HepG2 (cell line): Measurements from ENCODE around the gene PADI6. TPM values are rescaled to one million over a fixed set of nuclear protein-coding genes. Genes with fewer than 3 reads are reported as not detected.

ENCODE experiments used
- ATAC-seq: fragments of 200-7000 bp; cut with Tn5 transposase; 3 replicates; pipeline ENCODE4 v1.9.1; 2020; ENCODE audit warnings: mild to moderate bottlenecking, moderate library complexity
- BruUV-seq: library from RNA; stranded (reverse); fragments of 400-500 nt; replicated peaks from 2 replicates; lab custom pipeline; 2021; lab: Mats Ljungman, UMichigan
- CTCF ChIA-PET: fragments of 300-600 bp; formaldehyde crosslinking; extraction: SDS; loops from one replicate; lab custom pipeline; 2021; ENCODE audit warnings: low total read pairs, inconsistent platforms, low intra/inter-chr PET ratio; lab: Yijun Ruan, JAX
- POLR2A ChIA-PET: fragments of 350-600 bp; sonication (Branson Sonifier 250); formaldehyde crosslinking; loops from one replicate; lab custom pipeline; 2020; ENCODE audit warnings: antibody characterized with exemption, inconsistent platforms; lab: Yijun Ruan, JAX
- DNase-seq: peaks from one replicate; pipeline ENCODE4 v3.0.0-alpha.2; 2015; ENCODE audit warnings: low spot score
- FAIRE-seq: peaks from 3 replicates; lab custom pipeline; 2011; peaks lifted over from hg19 to GRCh38; lab: Jason Lieb, UNC
- H2AFZ ChIP-seq: one replicate; pipeline ENCODE4 v1.6.1; 2011; ENCODE audit warnings: low read length, inconsistent platforms
- H3K27ac ChIP-seq: fragments of 300-600 bp; 3 replicates; pipeline ENCODE4 v1.8.0; 2011; ENCODE audit warnings: mixed run types, mild to moderate bottlenecking, mixed read lengths, low read length, inconsistent platforms; ENCODE audit not compliant: insufficient read depth; ENCODE audit errors: extremely low read length
- H3K27me3 ChIP-seq, 2 experiments: fragments of 200-600 bp in 1 of 2; 2 replicates in 1 of 2; 3 replicates in 1 of 2; pipeline versions ENCODE4 v1.6.0 to v1.8.0; 2011; ENCODE audit warnings: low read length in 2 of 2, mild to moderate bottlenecking in 2 of 2, moderate library complexity in 2 of 2, inconsistent platforms in 1 of 2; ENCODE audit not compliant: insufficient read depth in 2 of 2, control insufficient read depth in 1 of 2
- H3K36me3 ChIP-seq, 2 experiments: fragments of 200-600 bp in 1 of 2; replicated peaks in 1 of 2; 2 replicates in 1 of 2; 3 replicates in 1 of 2; pipeline versions ENCODE4 v1.5.1 to v1.8.0; 2011; ENCODE audit warnings: low read length in 2 of 2, inconsistent platforms in 1 of 2; ENCODE audit not compliant: insufficient read depth in 2 of 2, control insufficient read depth in 1 of 2
- H3K4me1 ChIP-seq: 2 replicates; pipeline ENCODE4 v1.5.1; 2012; ENCODE audit warnings: low read length, inconsistent platforms; ENCODE audit not compliant: insufficient read depth
- H3K4me2 ChIP-seq: 2 replicates; pipeline ENCODE4 v1.6.0; 2011; ENCODE audit warnings: low read depth, low read length, inconsistent platforms
- H3K4me3 ChIP-seq, 3 experiments: fragments of 200-600 bp in 1 of 3; sonication (generic), shearing (Covaris generic) in 1 of 3; replicated peaks in 1 of 3; 2 replicates each; pipeline ENCODE4 v1.5.1; 2011 to 2016; ENCODE audit warnings: low read length in 3 of 3, inconsistent platforms in 2 of 3, low read depth in 2 of 3, mild to moderate bottlenecking in 2 of 3, control low read depth in 1 of 3, mixed read lengths in 1 of 3; ENCODE audit not compliant: insufficient read depth in 1 of 3
- H3K79me2 ChIP-seq: one replicate; pipeline ENCODE4 v1.6.1; 2011; ENCODE audit warnings: low read length, inconsistent platforms; ENCODE audit not compliant: insufficient read depth
- H3K9ac ChIP-seq: 2 replicates; pipeline ENCODE4 v1.6.0; 2011; ENCODE audit warnings: mild to moderate bottlenecking, low read depth, low read length, inconsistent platforms; ENCODE audit not compliant: insufficient read depth
- H3K9me3 ChIP-seq: 2 replicates; pipeline ENCODE4 v1.5.1; 2012; ENCODE audit warnings: mild to moderate bottlenecking, low read length
- H4K20me1 ChIP-seq: 2 replicates; pipeline ENCODE4 v1.6.0; 2011; ENCODE audit warnings: inconsistent platforms, mild to moderate bottlenecking, low read length, moderate library complexity; ENCODE audit not compliant: insufficient read depth
- CREBL2 ChIP-seq: sonication (generic); formaldehyde crosslinking; IDR thresholded peaks from 2 replicates; pipeline ENCODE4 v1.8.1; 2023; ENCODE audit warnings: missing genetic modification reagents, mild to moderate bottlenecking, borderline replicate concordance
- EEA1 ChIP-seq: sonication (generic); formaldehyde crosslinking; IDR thresholded peaks from 2 replicates; pipeline ENCODE4 v1.5.1; 2020; ENCODE audit warnings: mild to moderate bottlenecking, missing genetic modification reagents, borderline replicate concordance
- FOXP1 ChIP-seq, 2 experiments: fragments of 450-650 bp in 1 of 2; IDR thresholded peaks; 2 replicates each; pipeline ENCODE4 v1.6.1; 2017 to 2018; ENCODE audit warnings: antibody characterized with exemption in 1 of 2
- KAT7 ChIP-seq: IDR thresholded peaks from 2 replicates; pipeline ENCODE4 v1.6.1; 2018; ENCODE audit warnings: borderline replicate concordance, missing compliant biosample characterization
- KDM5B ChIP-seq: sonication (generic); formaldehyde crosslinking; IDR thresholded peaks from 2 replicates; pipeline ENCODE4 v1.4.0; 2020; ENCODE audit warnings: missing genetic modification reagents, mild to moderate bottlenecking, borderline replicate concordance
- RARG ChIP-seq: sonication (generic); formaldehyde crosslinking; IDR thresholded peaks from 2 replicates; pipeline ENCODE4 v1.4.0; 2020; ENCODE audit warnings: low read depth, mild to moderate bottlenecking, missing genetic modification reagents
- RNF2 ChIP-seq: fragments of 450-650 bp; conservative IDR thresholded peaks from 2 replicates; pipeline ENCODE4 v1.6.1; 2016; ENCODE audit warnings: low read depth
- ZFP82 ChIP-seq: sonication (generic); formaldehyde crosslinking; IDR thresholded peaks from 2 replicates; pipeline ENCODE4 v1.5.1; 2020; ENCODE audit warnings: mild to moderate bottlenecking, missing genetic modification reagents, borderline replicate concordance
- ZNF382 ChIP-seq: sonication (generic); formaldehyde crosslinking; IDR thresholded peaks from 2 replicates; pipeline ENCODE4 v1.5.0; 2020; ENCODE audit warnings: missing genetic modification reagents, mild to moderate bottlenecking, borderline replicate concordance
- ZNF713 ChIP-seq: sonication (generic); formaldehyde crosslinking; IDR thresholded peaks from 2 replicates; pipeline ENCODE4 v1.4.0; 2020; ENCODE audit warnings: mild to moderate bottlenecking, missing genetic modification reagents
- ZNF75D ChIP-seq: sonication (generic); formaldehyde crosslinking; IDR thresholded peaks from 2 replicates; pipeline ENCODE4 v1.8.1; 2023; ENCODE audit warnings: missing genetic modification reagents, mild to moderate bottlenecking, borderline replicate concordance
- ZSCAN31 ChIP-seq: sonication (generic); formaldehyde crosslinking; IDR thresholded peaks from 2 replicates; pipeline ENCODE4 v1.5.0; 2020; ENCODE audit warnings: low read depth, mild to moderate bottlenecking, missing genetic modification reagents
- WGBS: methylation state at CpG from one replicate; pipeline ENCODE4 v1.1.6; 2017; ENCODE audit warnings: low lambda C conversion rate; 5-methylcytosine and 5-hydroxymethylcytosine counted together
- in situ Hi-C: cut with HindIII; loops from 2 replicates; pipeline ENCODE4 v1.10.0; 2017; ENCODE audit warnings: low pct_unique_long_range_greater_than_20kb; ENCODE audit not compliant: extremely low pct_ligation_motif_present
- intact Hi-C: fragments of 100-400 bp; cut with micrococcal nuclease; formaldehyde crosslinking; loops from one replicate; pipeline ENCODE4 v1.10.0; 2022; ENCODE audit not compliant: unreplicated experiment
- polyA plus RNA-seq, 8 experiments: library from polyadenylated mRNA; depleted of rRNA in 3 of 8; stranded (reverse) in 7 of 8; unstranded in 1 of 8; fragments of >200 nt; fragmentation: Illumina TruSeq in 4 of 8; extraction: Trizol in 4 of 8; gene quantifications; 2 replicates each; pipeline versions ENCODE4 v1.2.1 to v1.2.3, GENCODE V29; 2011 to 2016; ENCODE audit warnings: low read depth in 4 of 8, missing spikeins in 1 of 8, mixed read lengths in 1 of 8; ENCODE audit not compliant: insufficient read depth in 1 of 8
- total RNA-seq, 5 experiments: library from RNA; depleted of rRNA; stranded (reverse); fragments of >200 nt; fragmentation: Illumina TruSeq; extraction: Trizol; gene quantifications; 2 replicates each; pipeline ENCODE4 v1.2.3, GENCODE V29; 2016; ENCODE audit warnings: low read depth in 1 of 5
- TF ChIP-seq, protein P1 (sequence below): sonication (generic); formaldehyde crosslinking; IDR thresholded peaks from 2 replicates; pipeline ENCODE4 v1.5.1; 2020; ENCODE audit warnings: missing genetic modification reagents, mild to moderate bottlenecking, borderline replicate concordance
- TF ChIP-seq, protein P2 (sequence below): sonication (generic); formaldehyde crosslinking; IDR thresholded peaks from 2 replicates; pipeline ENCODE4 v1.4.0; 2020; ENCODE audit warnings: missing genetic modification reagents, borderline replicate concordance
- TF ChIP-seq, protein P3 (sequence below): sonication (generic); formaldehyde crosslinking; conservative IDR thresholded peaks from 2 replicates; pipeline ENCODE4 v1.4.0; 2020; ENCODE audit warnings: missing genetic modification reagents

Gene PADI6
- total and polyA plus RNA-seq, 2 of the 13 experiments (the other 11 are each of a cell fraction or from before 2014, with no cell fraction given): not detected

GRCh38 chr1:17392199-17392740 is 20.3 kb downstream of the PADI6 start:
- no peaks in the 10 kb centered on the region for H3K79me2 ChIP-seq
- BruUV-seq: no TSS peak
- H3K9me3 ChIP-seq: no peaks in the 10 kb centered on the region
- H3K9ac ChIP-seq: no peak overlapping the region
- H3K4me3 ChIP-seq: no peak overlapping the region
- in situ Hi-C loops (no loop called here), intact Hi-C loops (no loop called here)
- no peak for ATAC-seq
- no peaks in the 10 kb centered on the region for H3K4me1 ChIP-seq
- no peak for DNase-seq
- H3K4me2 ChIP-seq: no peak overlapping the region
- no peak overlapping the region for H2AFZ ChIP-seq
- peaks cover 2 to 51% of the 10 kb centered on the region in 2 experiments; a peak in 4 of 5 replicates for H3K27me3 ChIP-seq
- no peak for FAIRE-seq
- 11% methylated on average over 3 of the region's 10 CpGs for WGBS
- no peaks in the 10 kb centered on the region for H3K36me3 ChIP-seq
- no peak overlapping the region for H3K27ac ChIP-seq
- CTCF ChIA-PET: no interaction called here
- POLR2A ChIA-PET: no interaction called here
- H4K20me1 ChIP-seq: no peaks in the 10 kb centered on the region
- TF ChIP-seq FOXP1 (IDR thresholded peaks at IDR 0.05) (no peak), FOXP1 (CRISPR knock-in tag; IDR thresholded peaks at IDR 0.05) (no peak), ZNF75D (CRISPR knock-in tag) (no peak), EEA1 (CRISPR knock-in tag) (no peak), CREBL2 (CRISPR knock-in tag) (no peak), ZSCAN31 (CRISPR knock-in tag) (no peak), ZNF382 (CRISPR knock-in tag) (no peak), RARG (CRISPR knock-in tag) (no peak), RNF2 (no peak), ZNF713 (CRISPR knock-in tag) (no peak), KAT7 (CRISPR knock-in tag) (no peak), KDM5B (CRISPR knock-in tag) (no peak), ZFP82 (CRISPR knock-in tag) (no peak)
- TF ChIP-seq, protein P1, sequence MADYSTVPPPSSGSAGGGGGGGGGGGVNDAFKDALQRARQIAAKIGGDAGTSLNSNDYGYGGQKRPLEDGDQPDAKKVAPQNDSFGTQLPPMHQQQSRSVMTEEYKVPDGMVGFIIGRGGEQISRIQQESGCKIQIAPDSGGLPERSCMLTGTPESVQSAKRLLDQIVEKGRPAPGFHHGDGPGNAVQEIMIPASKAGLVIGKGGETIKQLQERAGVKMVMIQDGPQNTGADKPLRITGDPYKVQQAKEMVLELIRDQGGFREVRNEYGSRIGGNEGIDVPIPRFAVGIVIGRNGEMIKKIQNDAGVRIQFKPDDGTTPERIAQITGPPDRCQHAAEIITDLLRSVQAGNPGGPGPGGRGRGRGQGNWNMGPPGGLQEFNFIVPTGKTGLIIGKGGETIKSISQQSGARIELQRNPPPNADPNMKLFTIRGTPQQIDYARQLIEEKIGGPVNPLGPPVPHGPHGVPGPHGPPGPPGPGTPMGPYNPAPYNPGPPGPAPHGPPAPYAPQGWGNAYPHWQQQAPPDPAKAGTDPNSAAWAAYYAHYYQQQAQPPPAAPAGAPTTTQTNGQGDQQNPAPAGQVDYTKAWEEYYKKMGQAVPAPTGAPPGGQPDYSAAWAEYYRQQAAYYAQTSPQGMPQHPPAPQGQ (CRISPR knock-in tag): no peak
- TF ChIP-seq, protein P2, sequence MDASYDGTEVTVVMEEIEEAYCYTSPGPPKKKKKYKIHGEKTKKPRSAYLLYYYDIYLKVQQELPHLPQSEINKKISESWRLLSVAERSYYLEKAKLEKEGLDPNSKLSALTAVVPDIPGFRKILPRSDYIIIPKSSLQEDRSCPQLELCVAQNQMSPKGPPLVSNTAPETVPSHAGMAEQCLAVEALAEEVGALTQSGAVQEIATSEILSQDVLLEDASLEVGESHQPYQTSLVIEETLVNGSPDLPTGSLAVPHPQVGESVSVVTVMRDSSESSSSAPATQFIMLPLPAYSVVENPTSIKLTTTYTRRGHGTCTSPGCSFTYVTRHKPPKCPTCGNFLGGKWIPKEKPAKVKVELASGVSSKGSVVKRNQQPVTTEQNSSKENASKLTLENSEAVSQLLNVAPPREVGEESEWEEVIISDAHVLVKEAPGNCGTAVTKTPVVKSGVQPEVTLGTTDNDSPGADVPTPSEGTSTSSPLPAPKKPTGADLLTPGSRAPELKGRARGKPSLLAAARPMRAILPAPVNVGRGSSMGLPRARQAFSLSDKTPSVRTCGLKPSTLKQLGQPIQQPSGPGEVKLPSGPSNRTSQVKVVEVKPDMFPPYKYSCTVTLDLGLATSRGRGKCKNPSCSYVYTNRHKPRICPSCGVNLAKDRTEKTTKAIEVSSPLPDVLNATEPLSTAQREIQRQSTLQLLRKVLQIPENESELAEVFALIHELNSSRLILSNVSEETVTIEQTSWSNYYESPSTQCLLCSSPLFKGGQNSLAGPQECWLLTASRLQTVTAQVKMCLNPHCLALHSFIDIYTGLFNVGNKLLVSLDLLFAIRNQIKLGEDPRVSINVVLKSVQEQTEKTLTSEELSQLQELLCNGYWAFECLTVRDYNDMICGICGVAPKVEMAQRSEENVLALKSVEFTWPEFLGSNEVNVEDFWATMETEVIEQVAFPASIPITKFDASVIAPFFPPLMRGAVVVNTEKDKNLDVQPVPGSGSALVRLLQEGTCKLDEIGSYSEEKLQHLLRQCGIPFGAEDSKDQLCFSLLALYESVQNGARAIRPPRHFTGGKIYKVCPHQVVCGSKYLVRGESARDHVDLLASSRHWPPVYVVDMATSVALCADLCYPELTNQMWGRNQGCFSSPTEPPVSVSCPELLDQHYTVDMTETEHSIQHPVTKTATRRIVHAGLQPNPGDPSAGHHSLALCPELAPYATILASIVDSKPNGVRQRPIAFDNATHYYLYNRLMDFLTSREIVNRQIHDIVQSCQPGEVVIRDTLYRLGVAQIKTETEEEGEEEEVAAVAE (CRISPR knock-in tag): no peak
- TF ChIP-seq, protein P3, sequence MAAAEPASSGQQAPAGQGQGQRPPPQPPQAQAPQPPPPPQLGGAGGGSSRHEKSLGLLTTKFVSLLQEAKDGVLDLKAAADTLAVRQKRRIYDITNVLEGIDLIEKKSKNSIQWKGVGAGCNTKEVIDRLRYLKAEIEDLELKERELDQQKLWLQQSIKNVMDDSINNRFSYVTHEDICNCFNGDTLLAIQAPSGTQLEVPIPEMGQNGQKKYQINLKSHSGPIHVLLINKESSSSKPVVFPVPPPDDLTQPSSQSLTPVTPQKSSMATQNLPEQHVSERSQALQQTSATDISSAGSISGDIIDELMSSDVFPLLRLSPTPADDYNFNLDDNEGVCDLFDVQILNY: no peak
